HepG2 (cell line): Measurements from ENCODE around the gene RRAD. TPM values are rescaled to one million over a fixed set of nuclear protein-coding genes. Genes with fewer than 3 reads are reported as not detected.
A peak's percentile ranks its signal among the peaks of the same experiment; 100 is the strongest.

ENCODE experiments used
- ATF2 ChIP-seq: sonication (generic); formaldehyde crosslinking; IDR thresholded peaks from 2 replicates; pipeline ENCODE4 v1.4.0; 2020; ENCODE audit warnings: missing genetic modification reagents
- CEBPZ ChIP-seq: IDR thresholded peaks from 2 replicates; pipeline ENCODE4 v1.6.1; 2012; ENCODE audit warnings: low read length, improper control_type of control experiment
- ELF1 ChIP-seq: sonication (generic); formaldehyde crosslinking; IDR thresholded peaks from 2 replicates; pipeline ENCODE4 v1.4.0; 2020; ENCODE audit warnings: missing genetic modification reagents
- GATAD1 ChIP-seq: IDR thresholded peaks from 2 replicates; pipeline ENCODE4 v1.6.1; 2016; ENCODE audit warnings: missing genetic modification reagents, missing compliant biosample characterization
- HBP1 ChIP-seq: IDR thresholded peaks from 2 replicates; pipeline ENCODE4 v1.6.1; 2016; ENCODE audit warnings: low read depth, control low read depth
- HES4 ChIP-seq: sonication (generic); formaldehyde crosslinking; IDR thresholded peaks from 2 replicates; pipeline ENCODE4 v1.9.0; 2021; ENCODE audit warnings: mild to moderate bottlenecking, missing genetic modification reagents, borderline replicate concordance
- MXI1 ChIP-seq: IDR thresholded peaks from 3 replicates; pipeline ENCODE4 v1.6.1; 2012; ENCODE audit warnings: low read depth, low read length, inconsistent platforms, borderline replicate concordance
- RCOR2 ChIP-seq: IDR thresholded peaks from 2 replicates; pipeline ENCODE4 v1.6.1; 2016; ENCODE audit warnings: missing biosample characterization, missing genetic modification reagents
- SIX4 ChIP-seq: sonication (generic); formaldehyde crosslinking; IDR thresholded peaks from 2 replicates; pipeline ENCODE4 v1.4.0; 2020; ENCODE audit warnings: missing genetic modification reagents
- TFDP2 ChIP-seq: sonication (generic); formaldehyde crosslinking; IDR thresholded peaks from 2 replicates; pipeline ENCODE4 v1.4.0; 2020; ENCODE audit warnings: missing genetic modification reagents
- ZBTB21 ChIP-seq: sonication (generic); formaldehyde crosslinking; IDR thresholded peaks from 2 replicates; pipeline ENCODE4 v1.4.0; 2020; ENCODE audit warnings: missing genetic modification reagents
- ZKSCAN1 ChIP-seq: fragments of 150-350 bp; IDR thresholded peaks from 2 replicates; pipeline ENCODE4 v1.6.1; 2014; ENCODE audit warnings: low read length
- ZMYM2 ChIP-seq: sonication (generic); formaldehyde crosslinking; IDR thresholded peaks from 2 replicates; pipeline ENCODE4 v1.8.0; 2022; ENCODE audit warnings: mild to moderate bottlenecking, missing genetic modification reagents
- ZNF124 ChIP-seq: sonication (generic); formaldehyde crosslinking; IDR thresholded peaks from 2 replicates; pipeline ENCODE4 v1.4.0; 2020; ENCODE audit warnings: missing genetic modification reagents
- ZNF296 ChIP-seq: sonication (generic); formaldehyde crosslinking; conservative IDR thresholded peaks from 2 replicates; pipeline ENCODE4 v1.5.0; 2020; ENCODE audit warnings: mild to moderate bottlenecking, missing genetic modification reagents
- ZNF543 ChIP-seq: sonication (generic); formaldehyde crosslinking; IDR thresholded peaks from 2 replicates; pipeline ENCODE4 v1.4.0; 2020; ENCODE audit warnings: mild to moderate bottlenecking, missing genetic modification reagents
- ZNF574 ChIP-seq: sonication (generic); formaldehyde crosslinking; IDR thresholded peaks from 2 replicates; pipeline ENCODE4 v1.4.0; 2020; ENCODE audit warnings: missing genetic modification reagents
- ZNF703 ChIP-seq: sonication (generic); formaldehyde crosslinking; IDR thresholded peaks from 2 replicates; pipeline ENCODE4 v1.5.1; 2020; ENCODE audit warnings: missing genetic modification reagents, mild to moderate bottlenecking, moderate library complexity, borderline replicate concordance
- ZNF724P ChIP-seq: sonication (generic); formaldehyde crosslinking; IDR thresholded peaks from 2 replicates; pipeline ENCODE4 v1.8.0; 2022; ENCODE audit warnings: missing genetic modification reagents, borderline replicate concordance
- ZNF788 ChIP-seq: sonication (generic); formaldehyde crosslinking; IDR thresholded peaks from 2 replicates; pipeline ENCODE4 v1.5.0; 2020; ENCODE audit warnings: mild to moderate bottlenecking, missing genetic modification reagents, borderline replicate concordance
- polyA plus RNA-seq, 8 experiments: library from polyadenylated mRNA; depleted of rRNA in 3 of 8; stranded (reverse) in 7 of 8; unstranded in 1 of 8; fragments of >200 nt; fragmentation: Illumina TruSeq in 4 of 8; extraction: Trizol in 4 of 8; gene quantifications; 2 replicates each; pipeline versions ENCODE4 v1.2.1 to v1.2.3, GENCODE V29; 2011 to 2016; ENCODE audit warnings: low read depth in 4 of 8, missing spikeins in 1 of 8, mixed read lengths in 1 of 8; ENCODE audit not compliant: insufficient read depth in 1 of 8
- total RNA-seq, 5 experiments: library from RNA; depleted of rRNA; stranded (reverse); fragments of >200 nt; fragmentation: Illumina TruSeq; extraction: Trizol; gene quantifications; 2 replicates each; pipeline ENCODE4 v1.2.3, GENCODE V29; 2016; ENCODE audit warnings: low read depth in 1 of 5

RRAD gene
- total and polyA plus RNA-seq, 2 of the 13 experiments (the other 11 are each of a cell fraction or from before 2014, with no cell fraction given): 0.80 to 1.1 TPM

- TF ChIP-seq CEBPZ (no peak), TFDP2 (CRISPR knock-in tag) (no peak), ZNF124 (no peak), RCOR2 (CRISPR knock-in tag) (no peak), GATAD1 (CRISPR knock-in tag) (no peak), ZNF296 (CRISPR knock-in tag) (0 out of 2 replicates have a peak, but pooled peaks have one; percentile 53), ZNF574 (CRISPR knock-in tag) (0 out of 2 replicates have a peak, but pooled peaks have one; percentile 17), ZNF788 (CRISPR knock-in tag) (no peak), ZNF703 (CRISPR knock-in tag) (no peak), HBP1 (CRISPR knock-in tag) (no peak), SIX4 (CRISPR knock-in tag) (no peak), HES4 (CRISPR knock-in tag) (no peak), ZNF543 (CRISPR knock-in tag) (0 out of 2 replicates have a peak, but pooled peaks have one; percentile 38), ZMYM2 (0 out of 2 replicates have a peak, but pooled peaks have one; percentile 26), ZNF724P (CRISPR knock-in tag) (no peak), ELF1 (CRISPR knock-in tag) (no peak), ATF2 (CRISPR knock-in tag) (no peak), ZKSCAN1 (no peak), ZBTB21 (CRISPR knock-in tag) (no peak), MXI1 (no peak)
Observed at GRCh38 chr16:66936462-66936861, 11.1 kb upstream of the RRAD start (continued).
